WTC11 (cell line): ENCODE measurements around the gene FTCDNL1. TPM values are rescaled to one million over a fixed set of nuclear protein-coding genes. Genes with fewer than 3 reads are reported as not detected.

ENCODE experiments used
- ATAC-seq: fragments of 200-7000 bp; cut with Tn5 transposase; 2 replicates; pipeline ENCODE4 v1.10.0; 2021; ENCODE audit warnings: mild to moderate bottlenecking, moderate library complexity
- CTCF ChIA-PET: fragments of 300-600 bp; sonication (Branson Sonifier 250); formaldehyde crosslinking; loops from one replicate; lab custom pipeline; 2021; ENCODE audit warnings: antibody characterized with exemption; lab: Charles Lee
- POLR2A ChIA-PET: fragments of 350-600 bp; sonication (Branson Sonifier 250); formaldehyde crosslinking; loops from one replicate; lab custom pipeline; 2021; ENCODE audit warnings: antibody characterized with exemption; lab: Charles Lee
- DNase-seq: peaks from one replicate; pipeline ENCODE4 v3.0.0; 2021; ENCODE audit warnings: low spot score
- H3K27ac Mint-ChIP-seq: 2 replicates; pipeline ENCODE4 v1.8.0; 2021; ENCODE audit warnings: mixed read lengths
- H3K27me3 Mint-ChIP-seq: 2 replicates; pipeline ENCODE4 v1.8.0; 2021; ENCODE audit warnings: low read depth, mild to moderate bottlenecking, moderate library complexity, mixed read lengths
- H3K36me3 Mint-ChIP-seq: 2 replicates; pipeline ENCODE4 v1.8.0; 2021; ENCODE audit warnings: mixed read lengths
- H3K4me1 Mint-ChIP-seq: 2 replicates; pipeline ENCODE4 v1.8.0; 2022; ENCODE audit warnings: mixed read lengths
- H3K4me3 Mint-ChIP-seq: 2 replicates; pipeline ENCODE4 v1.8.0; 2021; ENCODE audit warnings: mild to moderate bottlenecking, moderate library complexity, mixed read lengths
- H3K9me3 Mint-ChIP-seq: 2 replicates; pipeline ENCODE4 v1.8.0; 2021; ENCODE audit warnings: mixed read lengths
- FOXP1 ChIP-seq: sonication (generic); formaldehyde crosslinking; IDR thresholded peaks from 2 replicates; pipeline ENCODE4 v1.8.0; 2022; ENCODE audit warnings: missing genetic modification reagents, mild to moderate bottlenecking, moderate library complexity, borderline replicate concordance
- GRHL2 ChIP-seq: fragments of 250-450 bp; sonication (Bioruptor Pico); IDR thresholded peaks from 2 replicates; pipeline ENCODE4 v1.8.0; 2022; ENCODE audit warnings: mild to moderate bottlenecking, moderate library complexity; ENCODE audit not compliant: insufficient replicate concordance, severe bottlenecking
- GTF2I ChIP-seq: fragments of 250-450 bp; sonication (Bioruptor Pico); conservative IDR thresholded peaks from 2 replicates; pipeline ENCODE4 v1.4.0; 2021; ENCODE audit warnings: mild to moderate bottlenecking
- JAZF1 ChIP-seq: fragments of 250-450 bp; sonication (Bioruptor Pico); IDR thresholded peaks from 2 replicates; pipeline ENCODE4 v1.9.0; 2021; ENCODE audit warnings: moderate library complexity, mild to moderate bottlenecking, inconsistent platforms
- MXD4 ChIP-seq: fragments of 250-450 bp; sonication (Bioruptor Pico); IDR thresholded peaks from 2 replicates; pipeline ENCODE4 v1.8.0; 2021; ENCODE audit warnings: mild to moderate bottlenecking, moderate library complexity, borderline replicate concordance
- NFE2L1 ChIP-seq: sonication (generic); formaldehyde crosslinking; IDR thresholded peaks from 2 replicates; pipeline ENCODE4 v1.8.1; 2023; ENCODE audit warnings: missing genetic modification reagents
- NFYB ChIP-seq: sonication (generic); formaldehyde crosslinking; conservative IDR thresholded peaks from 2 replicates; pipeline ENCODE4 v1.8.0; 2022; ENCODE audit warnings: low read depth, missing genetic modification reagents
- SOX15 ChIP-seq: fragments of 250-450 bp; sonication (Bioruptor Pico); IDR thresholded peaks from 2 replicates; pipeline ENCODE4 v1.9.0; 2021; ENCODE audit warnings: mild to moderate bottlenecking
- ZNF138 ChIP-seq: sonication (generic); formaldehyde crosslinking; conservative IDR thresholded peaks from 2 replicates; pipeline ENCODE4 v1.8.1; 2022; ENCODE audit warnings: mild to moderate bottlenecking, moderate library complexity, missing genetic modification reagents
- ZNF219 ChIP-seq: sonication (generic); formaldehyde crosslinking; IDR thresholded peaks from 2 replicates; pipeline ENCODE4 v1.8.0; 2023; ENCODE audit warnings: missing genetic modification reagents, mild to moderate bottlenecking, borderline replicate concordance
- total RNA-seq: library from RNA; stranded (reverse); gene quantifications from 3 replicates; pipeline ENCODE4 v1.2.3, GENCODE V29; 2021
- TF ChIP-seq, protein P1 (sequence below): fragments of 250-450 bp; sonication (Bioruptor Pico); IDR thresholded peaks from 2 replicates; pipeline ENCODE4 v1.9.0; 2021; ENCODE audit warnings: mild to moderate bottlenecking
- TF ChIP-seq, protein P2 (sequence below): sonication (generic); formaldehyde crosslinking; IDR thresholded peaks from 2 replicates; pipeline ENCODE4 v1.8.1; 2023; ENCODE audit warnings: mild to moderate bottlenecking, missing genetic modification reagents
- TF ChIP-seq, protein P3 (sequence below): sonication (generic); formaldehyde crosslinking; IDR thresholded peaks from 2 replicates; pipeline ENCODE4 v1.8.0; 2022; ENCODE audit warnings: mild to moderate bottlenecking, missing genetic modification reagents
- TF ChIP-seq, protein P4 (sequence below): sonication (generic); formaldehyde crosslinking; conservative IDR thresholded peaks from 2 replicates; pipeline ENCODE4 v1.8.1; 2023; ENCODE audit warnings: mild to moderate bottlenecking, low read depth, missing genetic modification reagents, moderate library complexity
- TF ChIP-seq, protein P5 (sequence below): sonication (generic); formaldehyde crosslinking; IDR thresholded peaks from 2 replicates; pipeline ENCODE4 v1.8.0; 2022; ENCODE audit warnings: mild to moderate bottlenecking, missing genetic modification reagents
- TF ChIP-seq, protein P6 (sequence below): sonication (generic); formaldehyde crosslinking; IDR thresholded peaks from 2 replicates; pipeline ENCODE4 v1.8.1; 2022; ENCODE audit warnings: mild to moderate bottlenecking, missing genetic modification reagents, moderate library complexity, borderline replicate concordance

FTCDNL1 gene
- total RNA-seq, 1 experiment from 2014 or later: 0.85 TPM

DNA sequence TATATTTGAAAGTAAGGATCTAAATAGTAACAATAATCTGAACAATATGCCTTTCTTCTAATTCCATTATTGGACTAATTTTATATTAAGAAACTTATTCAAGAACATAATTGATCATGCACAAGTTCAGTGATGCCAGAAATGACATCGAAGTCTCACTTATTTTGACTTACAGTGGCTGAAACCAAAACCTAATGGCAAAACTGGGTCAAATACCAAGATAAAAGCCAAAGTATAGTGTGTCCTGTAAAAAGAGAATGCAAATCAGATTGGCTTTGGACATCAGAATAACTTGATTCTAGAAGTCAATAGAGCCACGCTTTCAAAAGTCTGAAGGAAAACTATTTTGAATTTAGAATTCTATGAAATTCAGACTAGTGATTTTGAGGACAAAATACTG lies 137.2 kb downstream of the FTCDNL1 start (continued):
- no peak for TF ChIP-seq FOXP1 (CRISPR knock-in tag)
- TF ChIP-seq, protein P1, sequence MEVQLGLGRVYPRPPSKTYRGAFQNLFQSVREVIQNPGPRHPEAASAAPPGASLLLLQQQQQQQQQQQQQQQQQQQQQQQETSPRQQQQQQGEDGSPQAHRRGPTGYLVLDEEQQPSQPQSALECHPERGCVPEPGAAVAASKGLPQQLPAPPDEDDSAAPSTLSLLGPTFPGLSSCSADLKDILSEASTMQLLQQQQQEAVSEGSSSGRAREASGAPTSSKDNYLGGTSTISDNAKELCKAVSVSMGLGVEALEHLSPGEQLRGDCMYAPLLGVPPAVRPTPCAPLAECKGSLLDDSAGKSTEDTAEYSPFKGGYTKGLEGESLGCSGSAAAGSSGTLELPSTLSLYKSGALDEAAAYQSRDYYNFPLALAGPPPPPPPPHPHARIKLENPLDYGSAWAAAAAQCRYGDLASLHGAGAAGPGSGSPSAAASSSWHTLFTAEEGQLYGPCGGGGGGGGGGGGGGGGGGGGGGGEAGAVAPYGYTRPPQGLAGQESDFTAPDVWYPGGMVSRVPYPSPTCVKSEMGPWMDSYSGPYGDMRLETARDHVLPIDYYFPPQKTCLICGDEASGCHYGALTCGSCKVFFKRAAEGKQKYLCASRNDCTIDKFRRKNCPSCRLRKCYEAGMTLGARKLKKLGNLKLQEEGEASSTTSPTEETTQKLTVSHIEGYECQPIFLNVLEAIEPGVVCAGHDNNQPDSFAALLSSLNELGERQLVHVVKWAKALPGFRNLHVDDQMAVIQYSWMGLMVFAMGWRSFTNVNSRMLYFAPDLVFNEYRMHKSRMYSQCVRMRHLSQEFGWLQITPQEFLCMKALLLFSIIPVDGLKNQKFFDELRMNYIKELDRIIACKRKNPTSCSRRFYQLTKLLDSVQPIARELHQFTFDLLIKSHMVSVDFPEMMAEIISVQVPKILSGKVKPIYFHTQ (CRISPR knock-in tag): no peak

DNA sequence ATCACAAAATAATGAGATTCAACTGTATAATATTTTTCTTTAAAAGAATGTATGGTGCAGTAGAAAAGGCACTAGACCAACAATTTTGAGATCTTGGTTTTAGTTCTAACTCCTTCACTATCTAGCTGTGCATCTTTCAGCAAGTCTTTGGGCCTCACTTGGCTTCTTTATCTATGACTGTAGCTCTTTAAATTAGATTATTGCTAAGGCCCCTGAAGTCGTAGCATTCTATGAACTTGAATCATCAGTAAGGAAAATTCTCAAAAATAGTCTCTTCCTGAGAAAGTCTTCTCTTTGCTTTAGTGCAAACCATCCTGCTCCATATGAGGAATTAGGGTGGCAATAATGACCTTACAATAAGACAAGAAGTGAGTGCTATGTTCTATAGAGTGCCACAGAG lies 140.4 kb downstream of the FTCDNL1 start:
- Mint-ChIP-seq H3K27me3 (no peaks in the 10 kb centered on the region; the same call in 1 of the 2 replicates), H3K27ac (no peak overlapping the region), H3K36me3 (peaks cover 13% of the 10 kb centered on the region), H3K4me1 (peaks cover 3% of the 10 kb centered on the region; the same call in 1 of the 2 replicates), H3K4me3 (no peak overlapping the region), H3K9me3 (peaks cover 26% of the 10 kb centered on the region)
- DNase-seq (no peak), ATAC-seq (no peak)
- ChIA-PET CTCF (no interaction called here), POLR2A (no interaction called here)
- TF ChIP-seq, protein P2, sequence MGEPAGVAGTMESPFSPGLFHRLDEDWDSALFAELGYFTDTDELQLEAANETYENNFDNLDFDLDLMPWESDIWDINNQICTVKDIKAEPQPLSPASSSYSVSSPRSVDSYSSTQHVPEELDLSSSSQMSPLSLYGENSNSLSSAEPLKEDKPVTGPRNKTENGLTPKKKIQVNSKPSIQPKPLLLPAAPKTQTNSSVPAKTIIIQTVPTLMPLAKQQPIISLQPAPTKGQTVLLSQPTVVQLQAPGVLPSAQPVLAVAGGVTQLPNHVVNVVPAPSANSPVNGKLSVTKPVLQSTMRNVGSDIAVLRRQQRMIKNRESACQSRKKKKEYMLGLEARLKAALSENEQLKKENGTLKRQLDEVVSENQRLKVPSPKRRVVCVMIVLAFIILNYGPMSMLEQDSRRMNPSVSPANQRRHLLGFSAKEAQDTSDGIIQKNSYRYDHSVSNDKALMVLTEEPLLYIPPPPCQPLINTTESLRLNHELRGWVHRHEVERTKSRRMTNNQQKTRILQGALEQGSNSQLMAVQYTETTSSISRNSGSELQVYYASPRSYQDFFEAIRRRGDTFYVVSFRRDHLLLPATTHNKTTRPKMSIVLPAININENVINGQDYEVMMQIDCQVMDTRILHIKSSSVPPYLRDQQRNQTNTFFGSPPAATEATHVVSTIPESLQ (CRISPR knock-in tag): no peak
- TF ChIP-seq MXD4 (no peak), NFYB (CRISPR knock-in tag) (no peak), ZNF219 (CRISPR knock-in tag) (no peak), ZNF138 (CRISPR knock-in tag) (no peak), NFE2L1 (CRISPR knock-in tag) (no peak), JAZF1 (CRISPR knock-in tag) (no peak), GRHL2 (CRISPR knock-in tag) (no peak), GTF2I (CRISPR knock-in tag) (no peak), SOX15 (CRISPR knock-in tag) (no peak)
- TF ChIP-seq, protein P3, sequence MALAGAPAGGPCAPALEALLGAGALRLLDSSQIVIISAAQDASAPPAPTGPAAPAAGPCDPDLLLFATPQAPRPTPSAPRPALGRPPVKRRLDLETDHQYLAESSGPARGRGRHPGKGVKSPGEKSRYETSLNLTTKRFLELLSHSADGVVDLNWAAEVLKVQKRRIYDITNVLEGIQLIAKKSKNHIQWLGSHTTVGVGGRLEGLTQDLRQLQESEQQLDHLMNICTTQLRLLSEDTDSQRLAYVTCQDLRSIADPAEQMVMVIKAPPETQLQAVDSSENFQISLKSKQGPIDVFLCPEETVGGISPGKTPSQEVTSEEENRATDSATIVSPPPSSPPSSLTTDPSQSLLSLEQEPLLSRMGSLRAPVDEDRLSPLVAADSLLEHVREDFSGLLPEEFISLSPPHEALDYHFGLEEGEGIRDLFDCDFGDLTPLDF: no peak
- TF ChIP-seq, protein P4, sequence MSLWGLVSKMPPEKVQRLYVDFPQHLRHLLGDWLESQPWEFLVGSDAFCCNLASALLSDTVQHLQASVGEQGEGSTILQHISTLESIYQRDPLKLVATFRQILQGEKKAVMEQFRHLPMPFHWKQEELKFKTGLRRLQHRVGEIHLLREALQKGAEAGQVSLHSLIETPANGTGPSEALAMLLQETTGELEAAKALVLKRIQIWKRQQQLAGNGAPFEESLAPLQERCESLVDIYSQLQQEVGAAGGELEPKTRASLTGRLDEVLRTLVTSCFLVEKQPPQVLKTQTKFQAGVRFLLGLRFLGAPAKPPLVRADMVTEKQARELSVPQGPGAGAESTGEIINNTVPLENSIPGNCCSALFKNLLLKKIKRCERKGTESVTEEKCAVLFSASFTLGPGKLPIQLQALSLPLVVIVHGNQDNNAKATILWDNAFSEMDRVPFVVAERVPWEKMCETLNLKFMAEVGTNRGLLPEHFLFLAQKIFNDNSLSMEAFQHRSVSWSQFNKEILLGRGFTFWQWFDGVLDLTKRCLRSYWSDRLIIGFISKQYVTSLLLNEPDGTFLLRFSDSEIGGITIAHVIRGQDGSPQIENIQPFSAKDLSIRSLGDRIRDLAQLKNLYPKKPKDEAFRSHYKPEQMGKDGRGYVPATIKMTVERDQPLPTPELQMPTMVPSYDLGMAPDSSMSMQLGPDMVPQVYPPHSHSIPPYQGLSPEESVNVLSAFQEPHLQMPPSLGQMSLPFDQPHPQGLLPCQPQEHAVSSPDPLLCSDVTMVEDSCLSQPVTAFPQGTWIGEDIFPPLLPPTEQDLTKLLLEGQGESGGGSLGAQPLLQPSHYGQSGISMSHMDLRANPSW: no peak
- TF ChIP-seq, protein P5, sequence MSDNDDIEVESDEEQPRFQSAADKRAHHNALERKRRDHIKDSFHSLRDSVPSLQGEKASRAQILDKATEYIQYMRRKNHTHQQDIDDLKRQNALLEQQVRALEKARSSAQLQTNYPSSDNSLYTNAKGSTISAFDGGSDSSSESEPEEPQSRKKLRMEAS: no peak
- TF ChIP-seq, protein P6, sequence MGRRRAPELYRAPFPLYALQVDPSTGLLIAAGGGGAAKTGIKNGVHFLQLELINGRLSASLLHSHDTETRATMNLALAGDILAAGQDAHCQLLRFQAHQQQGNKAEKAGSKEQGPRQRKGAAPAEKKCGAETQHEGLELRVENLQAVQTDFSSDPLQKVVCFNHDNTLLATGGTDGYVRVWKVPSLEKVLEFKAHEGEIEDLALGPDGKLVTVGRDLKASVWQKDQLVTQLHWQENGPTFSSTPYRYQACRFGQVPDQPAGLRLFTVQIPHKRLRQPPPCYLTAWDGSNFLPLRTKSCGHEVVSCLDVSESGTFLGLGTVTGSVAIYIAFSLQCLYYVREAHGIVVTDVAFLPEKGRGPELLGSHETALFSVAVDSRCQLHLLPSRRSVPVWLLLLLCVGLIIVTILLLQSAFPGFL (CRISPR knock-in tag): no peak

Other genes with a start within 250 kb of the FTCDNL1 start
- gene C2orf69, start 60.1 kb upstream of the FTCDNL1 start, total RNA-seq: 25.8 to 29.9 TPM (median 26.5 TPM) in 3 replicates
- gene TYW5, start 104.3 kb upstream of the FTCDNL1 start, total RNA-seq: 13.5 to 15.2 TPM (median 13.8 TPM) in 3 replicates
- gene MAIP1, start 104.4 kb upstream of the FTCDNL1 start, total RNA-seq: 25.0 to 29.3 TPM (median 27.0 TPM) in 3 replicates